CD4-positive, alpha-beta T cell treated with Interleukin-10 for 1 hour (primary cell): Measurements from ENCODE around the gene CACNB1.
"Not testable (repeated sequence)": the region's sequence is repeated elsewhere in the genome, so short reads cannot be mapped to it uniquely, and the experiment has no call there.

Source experiments
- DNase-seq: peaks from one replicate; pipeline ENCODE4 v3.0.0-alpha.2; 2020

Gene CACNB1

GRCh38 chr17:39150104-39150634 is 47.3 kb downstream of the CACNB1 start:
- DNase-seq = peak; percentile 15

GRCh38 chr17:39147221-39148185 is 50.0 kb downstream of the CACNB1 start:
- DNase-seq = no peak

GRCh38 chr17:39146273-39146672 is 51.2 kb downstream of the CACNB1 start:
- no peak for DNase-seq

GRCh38 chr17:39145143-39145542 is 52.3 kb downstream of the CACNB1 start:
- DNase-seq = no peak

DNA sequence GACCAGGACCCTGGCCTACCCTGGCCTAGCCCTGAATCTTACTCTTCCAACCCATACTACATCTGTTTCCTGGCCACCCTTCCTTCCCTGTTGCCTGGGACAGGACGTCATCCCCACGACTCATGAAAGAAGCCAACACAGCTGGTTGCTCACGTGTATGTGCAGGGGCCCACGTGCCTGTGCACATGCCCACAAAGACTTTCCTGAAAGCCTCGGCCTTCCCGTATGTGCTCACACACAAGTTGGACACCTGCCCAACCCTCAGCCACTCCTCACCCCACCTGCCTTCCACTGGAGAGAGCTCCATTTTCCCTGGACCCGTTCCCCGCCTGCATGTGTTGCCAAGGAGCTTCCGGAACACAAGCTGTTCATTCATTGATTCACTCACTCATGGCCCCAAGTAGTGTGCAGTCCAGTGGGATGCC is 53.0 kb downstream of the CACNB1 start:
- no peak for DNase-seq

DNA sequence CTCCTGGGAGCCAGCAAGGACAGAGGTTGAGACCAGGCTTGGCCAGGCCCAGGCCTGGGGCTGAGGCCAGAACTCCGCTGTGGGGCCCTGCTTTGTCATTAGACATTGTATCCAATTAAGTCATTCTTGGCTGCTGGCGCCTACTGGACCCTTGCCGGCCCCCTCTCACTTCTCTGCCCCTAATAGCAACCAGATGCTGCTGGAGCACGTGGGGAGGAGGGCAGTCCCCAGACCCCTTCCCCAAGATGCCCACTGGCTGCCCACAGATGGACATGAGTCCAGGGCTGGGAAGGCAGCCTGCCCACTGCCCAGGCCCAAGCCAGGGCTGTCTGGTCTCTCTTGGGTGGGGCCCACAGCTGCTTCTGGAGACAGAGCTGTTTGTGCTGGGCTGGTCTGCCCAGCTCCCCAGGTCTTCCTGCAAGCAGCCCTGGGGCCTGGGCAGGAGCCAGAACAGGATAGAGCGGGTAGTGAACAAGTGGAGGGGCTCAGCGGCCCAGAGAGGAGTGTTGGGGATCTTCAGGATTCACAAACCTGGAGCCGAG is 53.8 kb downstream of the CACNB1 start:
- DNase-seq = no peak

DNA sequence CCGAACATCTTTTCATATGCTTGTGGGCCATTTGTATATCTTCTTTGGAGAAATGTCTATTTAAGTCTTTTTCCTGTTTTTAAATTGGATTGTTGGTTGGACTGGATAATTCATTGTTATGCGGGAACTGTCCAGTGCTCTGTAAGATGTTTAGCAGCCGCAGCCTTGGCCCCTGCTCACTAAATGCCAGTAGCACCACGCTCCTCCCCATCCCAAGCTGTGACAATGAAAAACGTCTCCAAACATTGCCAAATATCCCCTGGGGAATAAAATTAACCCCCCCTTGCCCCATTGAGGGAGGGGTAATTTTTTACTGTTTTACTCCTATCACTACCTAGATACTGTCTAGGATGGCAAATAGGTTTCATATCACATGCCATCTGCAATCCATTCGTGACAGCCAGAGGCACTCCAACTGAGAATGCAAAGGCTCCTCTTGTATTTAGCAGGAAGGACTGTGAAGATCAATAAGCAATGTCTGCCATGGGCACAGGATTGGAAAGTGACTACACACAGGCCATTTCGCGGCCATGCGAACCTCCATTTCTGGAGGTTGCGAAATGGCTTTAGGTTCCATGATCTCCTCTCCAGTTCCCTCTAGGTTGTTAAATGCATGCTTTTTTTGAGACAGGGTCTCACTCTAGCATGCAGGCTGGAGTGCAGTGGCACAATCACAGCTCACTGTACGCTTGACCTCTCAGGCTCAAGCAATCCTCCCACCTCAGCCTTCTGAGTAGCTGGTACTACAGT is 55.4 kb downstream of the CACNB1 start:
- no peak for DNase-seq

DNA sequence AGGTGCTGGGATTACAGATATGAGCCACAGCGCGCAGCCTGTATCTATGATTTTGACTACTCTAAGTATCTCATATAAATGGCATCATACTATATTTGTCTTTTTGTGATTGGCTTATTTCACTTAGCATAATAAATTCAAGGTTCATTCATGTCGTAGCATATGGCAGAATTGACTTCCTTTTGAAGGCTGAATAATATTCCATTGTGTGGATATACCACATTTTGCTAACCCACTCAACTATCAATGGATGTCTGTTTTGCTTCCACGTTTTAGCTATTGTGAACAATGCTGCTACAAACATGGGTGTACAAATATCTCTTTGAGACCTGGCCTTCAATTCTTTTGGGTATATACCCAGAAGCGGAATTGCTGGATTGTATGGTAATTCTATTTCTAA is 56.2 kb downstream of the CACNB1 start:
- DNase-seq = no peak

DNA sequence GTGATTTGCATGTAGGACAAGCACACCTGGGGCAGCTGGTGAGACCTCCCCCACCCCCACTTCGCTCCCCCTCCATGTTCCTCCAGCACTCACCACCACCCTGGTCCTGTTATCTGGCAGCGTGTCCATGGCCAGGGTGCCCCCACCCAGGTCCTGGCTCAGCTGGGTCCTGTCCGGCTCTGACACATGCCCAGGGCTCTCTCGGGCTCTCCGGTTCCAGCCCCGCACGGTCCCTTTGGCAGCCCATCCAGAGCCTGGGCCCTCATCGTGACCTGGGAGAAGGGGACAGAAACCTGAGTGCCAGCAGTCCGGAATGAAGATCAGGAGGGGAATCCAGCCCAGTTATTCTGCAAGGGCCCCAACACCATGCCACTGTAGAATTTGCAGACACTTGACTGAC is 57.9 kb downstream of the CACNB1 start:
- DNase-seq = no peak

DNA sequence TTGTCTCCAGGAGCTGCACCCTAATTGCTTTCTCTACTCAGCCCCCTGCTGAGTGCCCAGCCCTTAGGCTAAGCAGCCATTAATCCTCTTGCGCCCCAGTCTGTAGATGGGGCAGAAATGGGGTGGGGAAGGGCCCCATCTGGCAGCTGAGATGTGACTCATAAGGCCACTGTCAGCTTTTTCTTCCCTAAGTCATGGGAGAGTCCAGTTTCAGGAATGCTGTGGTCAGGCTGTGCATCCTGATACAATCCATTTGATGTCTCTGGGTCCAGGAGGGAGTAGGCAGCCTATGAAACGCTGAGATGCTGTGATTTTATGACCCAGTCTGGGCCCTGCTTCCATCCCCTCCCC is 58.3 kb downstream of the CACNB1 start:
- DNase-seq = no peak

GRCh38 chr17:39138431-39139160 is 58.9 kb downstream of the CACNB1 start:
- DNase-seq = no peak

GRCh38 chr17:39134878-39135277 is 62.6 kb downstream of the CACNB1 start:
- DNase-seq = no peak

DNA sequence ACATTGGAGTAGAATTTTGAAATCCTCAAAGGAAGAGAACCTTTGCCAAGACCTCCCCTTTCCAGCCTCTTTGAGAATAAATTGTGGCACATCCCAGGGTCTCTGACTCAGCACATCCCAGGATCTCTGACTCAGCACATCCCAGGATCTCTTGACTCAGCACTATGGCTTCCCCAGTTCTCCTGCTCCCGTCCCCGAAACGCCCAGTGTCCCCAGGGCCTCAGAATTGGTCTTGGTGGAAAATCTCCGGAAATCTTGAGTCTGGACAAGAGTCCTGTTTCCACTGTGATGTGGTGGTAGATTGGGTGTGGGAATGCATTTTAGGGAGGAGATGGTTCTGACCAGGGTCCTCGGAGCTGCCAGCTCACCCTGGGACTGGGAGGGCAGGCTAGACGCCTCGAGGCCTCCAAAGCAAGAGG is 65.3 kb downstream of the CACNB1 start:
- DNase-seq = no peak

DNA sequence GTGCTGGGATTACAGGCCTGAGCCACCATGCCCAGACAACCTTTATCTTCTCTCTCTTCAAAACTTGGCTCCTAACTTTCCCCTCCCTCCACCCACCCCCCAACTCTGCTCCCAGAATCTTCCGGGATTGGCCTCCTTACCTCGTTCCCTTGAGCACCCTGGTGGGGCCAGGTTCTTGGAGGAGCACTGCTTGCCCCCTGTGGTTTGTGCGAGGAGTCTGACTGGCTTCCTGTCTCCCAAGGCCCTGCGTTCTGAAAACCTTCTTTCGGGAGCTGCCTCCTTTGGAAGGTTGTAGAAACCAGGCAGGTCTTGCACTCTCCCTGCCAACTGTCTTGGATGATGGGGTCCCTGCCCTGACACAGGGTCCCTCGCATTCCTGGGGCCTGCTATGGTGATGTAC is 65.9 kb downstream of the CACNB1 start:
- no peak for DNase-seq

GRCh38 chr17:39130205-39130604 is 67.3 kb downstream of the CACNB1 start:
- no peak for DNase-seq

GRCh38 chr17:39129544-39129943 is 67.9 kb downstream of the CACNB1 start:
- not testable (repeated sequence) for DNase-seq

DNA sequence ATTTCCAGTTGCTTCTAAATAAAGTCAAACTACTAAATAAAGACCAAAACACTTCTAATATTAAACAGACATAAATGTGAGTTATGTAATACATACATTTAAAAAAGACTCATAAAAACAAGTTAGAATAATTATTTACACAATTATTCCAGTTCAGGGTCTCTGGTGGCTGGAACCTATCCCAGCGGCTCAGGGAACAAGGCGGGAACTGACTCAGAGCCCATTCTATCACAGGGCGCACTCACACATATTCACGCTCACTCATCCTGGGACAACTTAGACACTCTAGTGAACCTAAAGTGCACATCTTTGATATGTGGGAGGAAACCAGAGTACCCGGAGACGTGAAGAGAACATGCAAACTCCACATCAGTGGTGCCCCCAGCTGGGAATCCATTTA is 71.0 kb downstream of the CACNB1 start:
- no peak for DNase-seq

DNA sequence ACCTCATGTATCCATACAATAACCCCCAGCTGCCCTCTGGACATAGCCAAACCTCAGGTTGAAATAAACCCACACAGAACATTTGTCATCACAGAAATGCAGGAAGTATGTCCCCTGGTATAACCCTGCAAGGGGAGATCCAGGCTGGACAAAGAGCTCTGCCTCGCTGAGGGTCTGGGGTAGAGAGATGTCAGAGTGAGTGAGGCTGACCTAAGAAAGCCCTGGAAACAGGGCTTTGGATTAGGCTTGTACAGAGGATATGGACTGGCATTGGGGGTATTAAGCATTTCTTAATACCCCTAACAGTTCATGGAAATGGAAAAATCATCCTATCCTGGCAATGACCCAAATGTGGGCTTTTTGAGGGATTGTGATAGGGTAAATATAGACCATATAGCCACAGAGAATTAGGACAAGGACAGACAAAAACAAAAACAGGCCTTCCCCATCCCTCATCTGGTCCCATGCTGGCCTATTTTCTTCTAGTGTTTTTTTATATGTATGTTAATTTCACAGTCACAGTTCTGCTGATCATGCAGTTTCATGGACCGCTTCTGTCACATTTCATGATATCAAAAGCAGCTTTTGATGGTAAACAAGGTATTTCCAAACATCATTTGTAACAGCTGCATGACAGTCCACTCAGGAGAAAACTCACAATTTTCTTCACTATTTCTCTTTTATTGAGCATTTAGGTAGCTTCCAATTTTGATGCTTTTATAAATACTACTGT is 72.2 kb downstream of the CACNB1 start:
- no peak for DNase-seq

DNA sequence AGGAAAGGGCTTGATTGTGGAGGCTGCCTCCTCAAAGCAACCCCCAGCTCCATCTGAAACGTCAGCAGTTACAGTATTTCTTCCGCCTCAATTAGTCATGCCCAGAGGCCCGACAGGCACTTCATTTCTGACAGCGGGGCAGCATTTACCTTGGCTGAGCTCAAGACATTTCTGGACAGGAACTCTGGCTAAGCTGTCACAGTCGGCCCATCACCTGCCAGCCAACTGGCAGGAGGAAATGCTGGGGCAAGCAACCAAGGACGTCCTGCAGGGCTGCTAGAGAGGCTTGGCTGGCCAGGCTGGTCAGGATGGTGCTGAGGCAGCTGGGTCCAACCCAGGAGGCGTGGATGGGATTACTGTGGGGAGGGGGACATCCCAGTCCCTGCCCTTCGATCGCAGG is 73.8 kb downstream of the CACNB1 start:
- DNase-seq = no peak
